Measurements from ENCODE around the gene PLIN3.
"Not testable (repeated sequence)": the region's sequence is repeated elsewhere in the genome, so short reads cannot be mapped to it uniquely, and the experiment has no call there.

The PLIN3 gene

GRCh38 chr19:4814625-4815425 lies 52.6 kb downstream of the PLIN3 start:
- DNase-seq (ENCODE audit: low read depth in 3 of 3, low spot score in 1 of 3) = no peak

- peak; percentile 68 to 94 (median 74) for DNase-seq (ENCODE audit: low read depth in 3 of 3, low spot score in 1 of 3)
These were observed 55.9 kb downstream of the PLIN3 start for GRCh38 chr19:4811328-4812131.

GRCh38 chr19:4807188-4807587 lies 60.3 kb downstream of the PLIN3 start:
- no peak for DNase-seq (ENCODE audit: low read depth in 3 of 3, low spot score in 1 of 3)

GRCh38 chr19:4806384-4806783 lies 61.1 kb downstream of the PLIN3 start:
- no peak for DNase-seq (ENCODE audit: low read depth in 3 of 3, low spot score in 1 of 3)

GRCh38 chr19:4805140-4805539 lies 62.3 kb downstream of the PLIN3 start:
- not testable (repeated sequence) for DNase-seq (ENCODE audit: low read depth in 3 of 3, low spot score in 1 of 3)

GRCh38 chr19:4803736-4804695 lies 63.5 kb downstream of the PLIN3 start:
- DNase-seq (ENCODE audit: low read depth in 3 of 3, low spot score in 1 of 3) = peak in 2 of 3 donors; percentile 34 to 50

GRCh38 chr19:4802711-4803110 lies 64.8 kb downstream of the PLIN3 start:
- no peak for DNase-seq (ENCODE audit: low read depth in 3 of 3, low spot score in 1 of 3)

GRCh38 chr19:4801085-4801619 lies 66.3 kb downstream of the PLIN3 start:
- DNase-seq (ENCODE audit: low read depth in 3 of 3, low spot score in 1 of 3) = no peak

GRCh38 chr19:4800591-4801081 lies 66.8 kb downstream of the PLIN3 start:
- DNase-seq (ENCODE audit: low read depth in 3 of 3, low spot score in 1 of 3) = no peak

GRCh38 chr19:4795400-4795799 lies 72.1 kb downstream of the PLIN3 start:
- DNase-seq (ENCODE audit: low read depth in 3 of 3, low spot score in 1 of 3) = no peak

GRCh38 chr19:4794971-4795370 lies 72.5 kb downstream of the PLIN3 start:
- DNase-seq (ENCODE audit: low read depth in 3 of 3, low spot score in 1 of 3) = no peak

- not testable (repeated sequence) for DNase-seq (ENCODE audit: low read depth in 3 of 3, low spot score in 1 of 3)
These were observed 74.2 kb downstream of the PLIN3 start for GRCh38 chr19:4793278-4793677.

- DNase-seq (ENCODE audit: low read depth in 3 of 3, low spot score in 1 of 3) = not testable (repeated sequence)
These were observed 74.6 kb downstream of the PLIN3 start for GRCh38 chr19:4792866-4793195.

GRCh38 chr19:4792019-4792865 lies 75.2 kb downstream of the PLIN3 start:
- DNase-seq (ENCODE audit: low read depth in 3 of 3, low spot score in 1 of 3) = not testable (repeated sequence)

- peak; percentile 96 to 97 (median 97) for DNase-seq (ENCODE audit: low read depth in 3 of 3, low spot score in 1 of 3)
These were observed 76.1 kb downstream of the PLIN3 start, which contains the start of gene FEM1A for GRCh38 chr19:4791183-4792018. Gene FEM1A (plus strand): TSS chr19:4791734. CDS start chr19:4791855, 121 bp downstream.
